Esophagus (tissue), 2 donors: Measurements from ENCODE around the gene PTPRT. TPM values are rescaled to one million over a fixed set of nuclear protein-coding genes. Genes with fewer than 3 reads are reported as not detected.

Experiments used
- H3K27ac ChIP-seq, 2 donors: one replicate each; pipeline ENCODE4 v1.5.1; 2013; ENCODE audit warnings: low read depth in 2 of 2, mild to moderate bottlenecking in 2 of 2, inconsistent platforms in 1 of 2, low read length in 1 of 2, moderate library complexity in 1 of 2
- H3K27me3 ChIP-seq, 2 donors: one replicate each; pipeline ENCODE4 v1.6.1; 2013; ENCODE audit warnings: low read length in 2 of 2, control low read depth in 1 of 2, mild to moderate bottlenecking in 1 of 2; ENCODE audit not compliant: insufficient read depth in 2 of 2, control insufficient read depth in 1 of 2
- H3K36me3 ChIP-seq, 2 donors: one replicate each; pipeline ENCODE4 v1.6.1; 2013; ENCODE audit warnings: low read length in 1 of 2; ENCODE audit not compliant: control insufficient read depth in 2 of 2, insufficient read depth in 2 of 2
- H3K4me1 ChIP-seq, 2 donors: one replicate each; pipeline ENCODE4 v1.6.1; 2013; ENCODE audit warnings: low read length in 1 of 2; ENCODE audit not compliant: control insufficient read depth in 2 of 2, insufficient read depth in 2 of 2
- H3K4me3 ChIP-seq, 2 donors: one replicate each; pipeline ENCODE4 v1.5.1; 2013; ENCODE audit warnings: low read length in 2 of 2, mild to moderate bottlenecking in 2 of 2, low read depth in 1 of 2, moderate library complexity in 1 of 2
- H3K9me3 ChIP-seq, 2 donors: one replicate each; pipeline ENCODE4 v1.6.1; 2013; ENCODE audit warnings: mild to moderate bottlenecking in 2 of 2, low read depth in 1 of 2, low read length in 1 of 2, moderate library complexity in 1 of 2; ENCODE audit not compliant: control insufficient read depth in 2 of 2, insufficient read depth in 1 of 2
- WGBS, 2 donors: extraction: QIAGEN DNeasy Blood & Tissue Kit; methylation state at CpG; one replicate each; pipeline ENCODE4 v1.1.7; 2013; 5-methylcytosine and 5-hydroxymethylcytosine counted together
- polyA plus RNA-seq, 2 donors: library from polyadenylated mRNA; stranded (reverse); fragments of 200-250 nt; gene quantifications; one replicate each; pipeline ENCODE4 v1.2.3, GENCODE V29; 2013
- donor health status: healthy with polysubstance abuse.
- donor health status: Bipolar disorder and iron deficiency.

Gene PTPRT
- polyA plus RNA-seq, 2 donors, result under 0.01 TPM

DNA sequence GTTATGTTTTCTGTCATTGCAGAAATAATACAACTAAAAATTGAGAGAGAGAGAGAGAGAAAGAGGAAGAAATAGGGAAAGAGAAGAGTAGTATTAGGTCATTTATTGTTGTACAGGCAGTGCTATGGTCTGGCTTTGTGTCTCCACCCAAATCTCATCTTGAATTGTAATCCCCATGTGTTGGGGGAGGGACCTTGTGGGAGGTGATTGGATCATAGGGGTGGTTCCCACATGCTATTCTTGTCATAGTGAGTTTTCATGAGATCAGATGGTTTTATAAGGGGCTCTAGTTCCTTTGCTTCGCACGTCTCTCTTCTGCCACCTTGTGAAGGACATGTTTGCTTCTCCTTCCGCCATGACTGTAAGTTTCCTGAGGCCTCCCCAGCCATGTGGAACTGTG is 894.1 kb downstream of the PTPRT start:
- 84 to 88% methylated on average over 3 of the region's 3 CpGs for WGBS, 2 donors
- Histone ChIP-seq H3K9me3 (peaks cover 0 to 2% of the 10 kb centered on the region in 2 donors), H3K4me3 (no peak overlapping the region), H3K36me3 (no peaks in the 10 kb centered on the region), H3K27ac (no peak overlapping the region), H3K4me1 (no peaks in the 10 kb centered on the region), H3K27me3 (no peaks in the 10 kb centered on the region)

- H3K27me3 ChIP-seq, result no peaks in the 10 kb centered on the region
- H3K27ac ChIP-seq, result no peak overlapping the region
- peaks cover 0 to 2% of the 10 kb centered on the region in 2 donors for H3K9me3 ChIP-seq
- no peaks in the 10 kb centered on the region for H3K4me1 ChIP-seq
- no peak overlapping the region for H3K4me3 ChIP-seq
- no peaks in the 10 kb centered on the region for H3K36me3 ChIP-seq
These were observed 894.7 kb downstream of the PTPRT start for GRCh38 chr20:42294976-42295375.

DNA sequence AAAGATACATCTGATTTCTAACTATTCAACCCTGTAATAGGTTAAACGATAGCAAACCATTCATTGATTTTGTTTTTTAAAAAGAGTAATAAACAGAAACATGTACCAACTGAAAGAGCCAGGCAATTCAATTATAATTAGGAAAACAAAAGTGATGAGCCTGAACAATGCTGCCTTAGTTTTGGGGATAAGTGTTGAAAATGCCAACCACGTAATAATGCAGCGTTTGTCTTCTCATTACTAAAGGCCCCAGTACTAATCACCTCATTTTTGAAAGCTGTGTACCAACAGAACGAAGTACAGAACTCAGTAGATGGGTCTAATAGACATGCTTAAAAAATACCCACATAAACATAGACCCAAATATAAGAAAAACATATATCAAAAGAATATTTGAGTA is 907.9 kb downstream of the PTPRT start:
- H3K9me3 ChIP-seq, result no peaks in the 10 kb centered on the region
- H3K27me3 ChIP-seq, result no peaks in the 10 kb centered on the region
- no peak overlapping the region for H3K27ac ChIP-seq
- H3K4me1 ChIP-seq, result no peaks in the 10 kb centered on the region
- H3K36me3 ChIP-seq, result no peaks in the 10 kb centered on the region
- H3K4me3 ChIP-seq, result no peak overlapping the region
- WGBS, 2 donors, result 81 to 88% methylated on average over 4 of the region's 4 CpGs

GRCh38 chr20:42276718-42277602 is 912.7 kb downstream of the PTPRT start:
- Histone ChIP-seq H3K9me3 (no peaks in the 10 kb centered on the region), H3K27ac (no peak overlapping the region), H3K36me3 (no peaks in the 10 kb centered on the region), H3K4me3 (no peak overlapping the region), H3K4me1 (no peaks in the 10 kb centered on the region), H3K27me3 (no peaks in the 10 kb centered on the region)
- 36 to 39% methylated on average over 10 of the region's 10 CpGs for WGBS, 2 donors

DNA sequence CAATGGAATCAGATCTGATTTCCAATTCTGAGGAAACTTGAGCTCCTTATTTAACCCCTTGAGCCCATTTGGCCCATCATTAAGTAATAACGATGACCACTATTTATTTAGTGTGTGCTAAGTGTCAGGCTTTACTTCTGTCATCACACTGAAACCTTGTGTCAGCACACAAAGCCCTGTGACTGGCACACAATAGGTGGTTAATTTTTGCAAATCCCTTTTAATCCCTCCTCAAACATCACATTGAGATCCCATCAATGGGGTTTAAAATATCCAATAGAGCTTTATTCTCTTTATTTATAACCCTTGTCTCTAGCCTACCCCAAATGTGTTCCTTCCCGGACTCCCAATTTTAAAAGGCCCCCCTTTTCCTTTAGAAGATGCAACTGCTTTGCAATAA is 914.7 kb downstream of the PTPRT start:
- no peak overlapping the region for H3K27ac ChIP-seq
- H3K27me3 ChIP-seq, result no peaks in the 10 kb centered on the region
- 30 to 40% methylated on average over 2 of the region's 2 CpGs for WGBS, 2 donors
- no peak overlapping the region for H3K4me3 ChIP-seq
- no peaks in the 10 kb centered on the region for H3K4me1 ChIP-seq
- no peaks in the 10 kb centered on the region for H3K9me3 ChIP-seq
- no peaks in the 10 kb centered on the region for H3K36me3 ChIP-seq

GRCh38 chr20:42272516-42272915 is 917.2 kb downstream of the PTPRT start:
- Histone ChIP-seq H3K27me3 (no peaks in the 10 kb centered on the region), H3K36me3 (no peaks in the 10 kb centered on the region), H3K27ac (no peak overlapping the region), H3K4me1 (no peaks in the 10 kb centered on the region), H3K4me3 (no peak overlapping the region), H3K9me3 (no peaks in the 10 kb centered on the region)
- 89 to 91% methylated on average over 6 of the region's 6 CpGs for WGBS, 2 donors

DNA sequence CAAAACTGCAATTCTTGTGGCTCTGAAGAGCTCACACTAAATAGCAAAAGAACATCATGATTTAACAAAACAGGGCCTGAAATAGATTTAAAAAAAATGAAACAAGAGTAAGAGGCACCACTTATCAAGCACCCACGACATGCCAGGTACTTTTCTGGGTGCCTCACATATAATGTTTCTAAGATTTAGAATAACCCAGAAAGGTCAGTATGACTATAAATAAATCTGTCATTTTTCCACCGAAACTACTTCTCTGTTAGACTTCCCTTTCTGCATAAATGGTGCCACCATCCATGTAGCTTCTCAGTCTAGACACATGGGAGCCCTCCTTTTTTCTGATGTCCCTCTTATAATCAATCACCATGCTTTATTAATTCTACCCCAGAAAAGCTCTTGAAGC is 919.2 kb downstream of the PTPRT start:
- no peaks in the 10 kb centered on the region for H3K4me1 ChIP-seq
- no peak overlapping the region for H3K4me3 ChIP-seq
- no peaks in the 10 kb centered on the region for H3K27me3 ChIP-seq
- no peak overlapping the region for H3K27ac ChIP-seq
- no peaks in the 10 kb centered on the region for H3K9me3 ChIP-seq
- no peaks in the 10 kb centered on the region for H3K36me3 ChIP-seq
- WGBS, 2 donors, result 47 to 56% methylated on average over 2 of the region's 2 CpGs

GRCh38 chr20:42267793-42268384 is 921.8 kb downstream of the PTPRT start:
- H3K27me3 ChIP-seq, result no peaks in the 10 kb centered on the region
- H3K27ac ChIP-seq, result no peak overlapping the region
- H3K4me3 ChIP-seq, result no peak overlapping the region
- WGBS, 2 donors, result 46 to 52% methylated on average over 4 of the region's 4 CpGs
- H3K9me3 ChIP-seq, result no peaks in the 10 kb centered on the region
- H3K4me1 ChIP-seq, result no peaks in the 10 kb centered on the region
- H3K36me3 ChIP-seq, result no peaks in the 10 kb centered on the region

DNA sequence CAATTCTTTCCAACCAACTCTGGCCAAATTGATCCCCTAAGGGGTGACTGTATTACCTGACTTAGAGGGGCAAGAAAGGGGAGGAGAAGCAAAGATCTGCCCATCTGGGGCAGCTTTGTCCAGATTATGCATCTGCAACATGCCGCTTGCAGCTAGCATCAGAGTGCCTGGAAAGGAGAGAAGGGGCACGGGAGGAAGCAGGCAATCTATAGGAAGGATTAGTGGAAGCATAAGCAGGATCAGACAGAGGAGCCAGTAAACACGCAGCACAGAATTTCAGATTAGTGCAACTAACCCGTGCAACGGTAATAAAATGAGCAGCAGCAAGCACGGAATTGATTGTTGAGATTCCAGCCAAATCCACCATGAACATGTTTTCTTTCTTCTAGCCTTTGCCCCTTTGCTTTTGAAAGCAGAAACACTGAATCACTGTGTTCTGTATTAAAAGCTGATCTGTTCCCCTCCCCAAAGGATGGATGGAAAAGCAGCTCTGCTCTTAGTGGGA is 927.9 kb downstream of the PTPRT start:
- Histone ChIP-seq H3K36me3 (no peaks in the 10 kb centered on the region), H3K27ac (no peak overlapping the region), H3K9me3 (peaks cover 0 to 4% of the 10 kb centered on the region in 2 donors), H3K27me3 (no peaks in the 10 kb centered on the region), H3K4me1 (no peaks in the 10 kb centered on the region), H3K4me3 (no peak overlapping the region)
- WGBS, 2 donors, result 77 to 79% methylated on average over 6 of the region's 6 CpGs
